SW480 (cell line): ENCODE data around the gene ITPRID2.

Experiments used
- DNase-seq: peaks from one replicate; pipeline ENCODE4 v3.0.0-alpha.2; 2016; ENCODE audit warnings: low spot score

ITPRID2 gene

GRCh38 chr2:181882246-181883020 is 9.1 kb upstream of the ITPRID2 start:
- no peak for DNase-seq

- no peak for DNase-seq
Observed at GRCh38 chr2:181884601-181885000, 6.9 kb upstream of the ITPRID2 start.

GRCh38 chr2:181885096-181885495 is 6.4 kb upstream of the ITPRID2 start:
- no peak for DNase-seq

GRCh38 chr2:181886192-181886591 is 5.3 kb upstream of the ITPRID2 start:
- DNase-seq: no peak

GRCh38 chr2:181887045-181887444 is 4.5 kb upstream of the ITPRID2 start:
- no peak for DNase-seq

- no peak for DNase-seq
Observed at GRCh38 chr2:181889776-181890175, 1.8 kb upstream of the ITPRID2 start.

- DNase-seq: no peak
Observed at GRCh38 chr2:181890271-181890670, 1.3 kb upstream of the ITPRID2 start.

GRCh38 chr2:181891966-181892798 is 652 bp downstream of the ITPRID2 start:
- peak; percentile 80 for DNase-seq

- no peak for DNase-seq
Observed at GRCh38 chr2:181892799-181893435, 1.4 kb downstream of the ITPRID2 start.

GRCh38 chr2:181894381-181894780 is 2.9 kb downstream of the ITPRID2 start:
- no peak for DNase-seq

GRCh38 chr2:181895818-181896217 is 4.3 kb downstream of the ITPRID2 start:
- DNase-seq: no peak

- DNase-seq: no peak
Observed at GRCh38 chr2:181896286-181896685, 4.8 kb downstream of the ITPRID2 start.

GRCh38 chr2:181900007-181900651 is 8.6 kb downstream of the ITPRID2 start:
- no peak for DNase-seq

- DNase-seq: no peak
Observed at GRCh38 chr2:181902625-181903024, 11.1 kb downstream of the ITPRID2 start.

- no peak for DNase-seq
Observed at GRCh38 chr2:181904022-181904632, 12.6 kb downstream of the ITPRID2 start.

- DNase-seq: no peak
Observed at GRCh38 chr2:181907057-181907456, 15.5 kb downstream of the ITPRID2 start.

- no peak for DNase-seq
Observed at GRCh38 chr2:181907635-181908034, 16.1 kb downstream of the ITPRID2 start.

- DNase-seq: no peak
Observed at GRCh38 chr2:181910028-181910831, 18.7 kb downstream of the ITPRID2 start.

GRCh38 chr2:181911830-181912229 is 20.3 kb downstream of the ITPRID2 start:
- no peak for DNase-seq

GRCh38 chr2:181915102-181915501 is 23.6 kb downstream of the ITPRID2 start:
- DNase-seq: no peak
